GM12872 (cell line): ENCODE data around the gene TAL1.

Source experiments
- TF ChIP-seq, protein P1 (sequence below): IDR thresholded peaks from 3 replicates; pipeline ENCODE4 v1.5.1; 2011; ENCODE audit warnings: low read depth, mild to moderate bottlenecking, low read length, moderate library complexity; ENCODE audit not compliant: insufficient read depth

Gene TAL1

GRCh38 chr1:47232187-47232874, at the start of gene TAL1:
Gene TAL1 (minus strand): TSS chr1:47232225. CDS start chr1:47225888, 6,337 bp downstream.
- TF ChIP-seq, protein P1, sequence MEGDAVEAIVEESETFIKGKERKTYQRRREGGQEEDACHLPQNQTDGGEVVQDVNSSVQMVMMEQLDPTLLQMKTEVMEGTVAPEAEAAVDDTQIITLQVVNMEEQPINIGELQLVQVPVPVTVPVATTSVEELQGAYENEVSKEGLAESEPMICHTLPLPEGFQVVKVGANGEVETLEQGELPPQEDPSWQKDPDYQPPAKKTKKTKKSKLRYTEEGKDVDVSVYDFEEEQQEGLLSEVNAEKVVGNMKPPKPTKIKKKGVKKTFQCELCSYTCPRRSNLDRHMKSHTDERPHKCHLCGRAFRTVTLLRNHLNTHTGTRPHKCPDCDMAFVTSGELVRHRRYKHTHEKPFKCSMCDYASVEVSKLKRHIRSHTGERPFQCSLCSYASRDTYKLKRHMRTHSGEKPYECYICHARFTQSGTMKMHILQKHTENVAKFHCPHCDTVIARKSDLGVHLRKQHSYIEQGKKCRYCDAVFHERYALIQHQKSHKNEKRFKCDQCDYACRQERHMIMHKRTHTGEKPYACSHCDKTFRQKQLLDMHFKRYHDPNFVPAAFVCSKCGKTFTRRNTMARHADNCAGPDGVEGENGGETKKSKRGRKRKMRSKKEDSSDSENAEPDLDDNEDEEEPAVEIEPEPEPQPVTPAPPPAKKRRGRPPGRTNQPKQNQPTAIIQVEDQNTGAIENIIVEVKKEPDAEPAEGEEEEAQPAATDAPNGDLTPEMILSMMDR = no peak

- TF ChIP-seq, protein P1 = no peak
These were observed 48.1 kb upstream of the TAL1 start for GRCh38 chr1:47280142-47280541.

DNA sequence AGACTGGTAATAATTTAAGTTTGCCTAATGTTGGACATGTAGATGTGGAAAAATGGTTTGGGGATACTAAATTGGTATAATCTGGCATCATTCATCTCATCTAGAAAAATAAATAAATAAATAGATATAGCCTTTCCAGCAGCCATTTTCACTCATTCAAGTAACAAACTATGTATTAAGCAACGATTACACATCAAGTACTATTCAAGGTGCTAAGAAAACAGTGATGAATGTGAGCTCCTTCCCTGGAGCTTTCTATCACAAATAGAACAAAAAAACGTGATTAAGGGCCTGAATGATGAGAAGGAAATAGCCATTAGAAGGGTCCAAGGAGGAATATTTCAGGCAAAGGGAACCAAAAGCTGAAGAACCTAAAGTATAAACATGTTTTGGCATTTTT, 44.8 kb upstream of the TAL1 start:
- TF ChIP-seq, protein P1 = no peak

GRCh38 chr1:47262787-47263413, 30.9 kb upstream of the TAL1 start:
- TF ChIP-seq, protein P1 = peak; percentile 67

GRCh38 chr1:47257224-47257623, 25.2 kb upstream of the TAL1 start:
- TF ChIP-seq, protein P1 = no peak

DNA sequence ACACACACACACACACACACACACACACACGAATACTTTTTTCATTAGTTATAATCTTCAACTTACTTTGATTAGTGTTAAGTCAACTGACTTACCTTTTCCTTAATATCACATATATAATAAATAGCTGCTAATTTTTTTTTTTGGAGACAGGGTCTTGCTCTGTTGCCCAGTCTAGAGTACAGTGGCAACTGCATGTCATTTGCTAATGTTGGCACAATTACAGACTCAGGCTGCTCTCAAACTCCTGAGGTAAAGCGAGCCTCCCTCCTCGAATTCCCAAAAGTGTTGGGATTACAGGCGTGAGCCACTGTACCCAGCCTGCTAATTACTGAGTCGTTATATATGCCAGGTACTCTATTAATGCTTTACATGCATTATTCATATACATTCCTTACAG, 20.8 kb upstream of the TAL1 start:
- TF ChIP-seq, protein P1 = no peak

GRCh38 chr1:47252369-47252768, 20.3 kb upstream of the TAL1 start:
- TF ChIP-seq, protein P1 = no peak
